ENCODE data around the gene CERS4.

DNA sequence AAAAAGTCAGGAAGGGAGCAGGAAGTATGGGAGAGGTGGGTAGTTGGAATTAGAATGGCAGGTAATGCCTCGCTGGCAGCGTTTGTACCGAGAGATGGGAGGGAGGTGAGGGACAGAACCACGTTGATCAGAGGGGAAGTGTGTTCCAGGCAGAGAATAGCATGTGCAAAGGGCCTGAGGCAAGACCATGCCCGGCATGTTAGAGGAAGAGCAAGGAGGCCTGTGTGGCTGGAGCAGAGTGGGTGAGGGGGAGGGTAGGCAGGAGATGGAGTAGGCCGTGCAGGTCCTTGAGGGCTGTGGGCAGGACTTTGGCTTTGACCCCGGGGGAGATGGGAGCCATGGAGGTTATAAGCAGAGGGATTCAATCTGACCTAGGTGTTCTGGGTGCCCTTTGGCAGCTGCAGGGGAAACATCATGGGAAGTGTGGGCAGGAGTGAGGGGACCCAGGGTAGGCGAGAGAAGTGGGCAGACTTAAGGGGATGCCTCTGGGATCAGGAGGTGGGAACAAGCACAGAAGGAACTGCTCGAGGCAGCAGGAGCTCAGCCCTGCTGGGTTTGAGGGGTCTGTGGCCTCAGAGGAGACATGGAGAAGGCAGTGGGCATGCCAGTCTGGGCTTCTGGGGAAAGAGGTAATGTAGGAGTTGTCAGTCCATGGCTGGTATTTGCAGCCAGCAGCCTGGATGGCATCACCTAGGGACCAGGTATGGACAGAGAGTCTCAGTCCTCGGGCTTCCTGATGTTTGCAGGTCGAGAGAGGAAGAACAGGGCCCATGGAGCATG lies 50.2 kb downstream of the CERS4 start:
- TF ChIP-seq, protein P1, sequence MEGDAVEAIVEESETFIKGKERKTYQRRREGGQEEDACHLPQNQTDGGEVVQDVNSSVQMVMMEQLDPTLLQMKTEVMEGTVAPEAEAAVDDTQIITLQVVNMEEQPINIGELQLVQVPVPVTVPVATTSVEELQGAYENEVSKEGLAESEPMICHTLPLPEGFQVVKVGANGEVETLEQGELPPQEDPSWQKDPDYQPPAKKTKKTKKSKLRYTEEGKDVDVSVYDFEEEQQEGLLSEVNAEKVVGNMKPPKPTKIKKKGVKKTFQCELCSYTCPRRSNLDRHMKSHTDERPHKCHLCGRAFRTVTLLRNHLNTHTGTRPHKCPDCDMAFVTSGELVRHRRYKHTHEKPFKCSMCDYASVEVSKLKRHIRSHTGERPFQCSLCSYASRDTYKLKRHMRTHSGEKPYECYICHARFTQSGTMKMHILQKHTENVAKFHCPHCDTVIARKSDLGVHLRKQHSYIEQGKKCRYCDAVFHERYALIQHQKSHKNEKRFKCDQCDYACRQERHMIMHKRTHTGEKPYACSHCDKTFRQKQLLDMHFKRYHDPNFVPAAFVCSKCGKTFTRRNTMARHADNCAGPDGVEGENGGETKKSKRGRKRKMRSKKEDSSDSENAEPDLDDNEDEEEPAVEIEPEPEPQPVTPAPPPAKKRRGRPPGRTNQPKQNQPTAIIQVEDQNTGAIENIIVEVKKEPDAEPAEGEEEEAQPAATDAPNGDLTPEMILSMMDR (IDR thresholded peaks at IDR 0.05; ENCODE audit: low read depth, low read length) = no peak
- TF ChIP-seq POLR2A (IDR thresholded peaks at IDR 0.05; ENCODE audit: extremely low read depth, insufficient read length) = no peak

Data from NB4 (cell line).